Endothelial cell (in vitro differentiated cells): Measurements from ENCODE around the gene OSTF1. TPM values are rescaled to one million over a fixed set of nuclear protein-coding genes. Genes with fewer than 3 reads are reported as not detected.

Experiments used
- total RNA-seq: library from RNA; stranded (reverse); fragmentation: NEBNext Ultra II Directional; extraction: Animal tissue kit (Norgen Biotek cat#: 25700); gene quantifications from one replicate; pipeline ENCODE4 v1.2.1, GENCODE V29; 2021; ENCODE audit not compliant: unreplicated experiment

Gene OSTF1
- total RNA-seq, 1 donor from 2014 or later = 51.4 TPM

Other genes starting within 250 kb of the OSTF1 start
- gene TRPM6, start 200.6 kb upstream of the OSTF1 start, total RNA-seq = 1.9 TPM
- 3.9 TPM for gene C9orf40, start 135.6 kb upstream of the OSTF1 start, total RNA-seq
- 17.4 TPM for gene CARNMT1, start 60.2 kb upstream of the OSTF1 start, total RNA-seq
- gene NMRK1, start 359 bp upstream of the OSTF1 start, total RNA-seq = 58.2 TPM